ENCODE measurements around the gene PPP1R13B.
A peak's percentile ranks its signal among the peaks of the same experiment; 100 is the strongest.

PPP1R13B gene

DNA sequence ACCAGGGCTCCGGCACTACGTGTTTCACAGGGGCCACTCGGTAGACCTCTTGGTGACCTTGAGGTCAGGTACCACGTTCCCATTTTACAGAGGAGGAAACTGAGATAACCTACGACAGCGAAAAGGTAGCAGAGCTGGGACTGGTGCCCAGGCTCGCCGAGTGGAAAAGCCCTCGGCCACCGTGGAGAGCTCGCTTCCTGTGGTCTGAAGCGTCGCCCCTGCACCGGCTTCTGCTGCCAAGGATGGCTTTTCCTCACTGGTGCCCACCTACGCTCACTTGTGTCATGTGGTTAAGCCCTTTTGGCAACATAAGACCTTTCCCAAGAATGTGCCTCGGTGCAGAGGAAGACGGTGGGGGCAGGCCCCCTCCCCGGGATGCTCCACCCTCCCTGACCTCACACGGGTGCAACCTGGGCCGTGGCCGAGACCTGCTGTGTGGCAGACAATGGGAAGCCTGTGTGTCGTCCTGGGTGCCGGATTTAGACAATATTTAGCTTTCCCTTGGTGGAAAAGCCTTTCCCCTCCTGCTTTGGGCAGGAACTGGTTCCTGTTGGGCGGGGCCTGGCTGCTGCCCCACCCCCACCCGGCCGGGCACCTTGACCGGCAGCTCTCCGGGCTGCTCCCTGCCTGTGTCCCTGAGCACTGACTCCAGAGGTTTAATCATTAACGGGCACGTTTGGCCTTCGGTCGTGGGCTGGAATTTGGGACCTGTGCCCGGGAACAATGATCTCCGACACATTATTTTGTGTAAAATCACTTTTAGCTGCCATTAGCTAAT, 32.4 kb upstream of the PPP1R13B start:
- H3K27ac ChIP-seq (ENCODE audit: low read length) = no peak overlapping the region

DNA sequence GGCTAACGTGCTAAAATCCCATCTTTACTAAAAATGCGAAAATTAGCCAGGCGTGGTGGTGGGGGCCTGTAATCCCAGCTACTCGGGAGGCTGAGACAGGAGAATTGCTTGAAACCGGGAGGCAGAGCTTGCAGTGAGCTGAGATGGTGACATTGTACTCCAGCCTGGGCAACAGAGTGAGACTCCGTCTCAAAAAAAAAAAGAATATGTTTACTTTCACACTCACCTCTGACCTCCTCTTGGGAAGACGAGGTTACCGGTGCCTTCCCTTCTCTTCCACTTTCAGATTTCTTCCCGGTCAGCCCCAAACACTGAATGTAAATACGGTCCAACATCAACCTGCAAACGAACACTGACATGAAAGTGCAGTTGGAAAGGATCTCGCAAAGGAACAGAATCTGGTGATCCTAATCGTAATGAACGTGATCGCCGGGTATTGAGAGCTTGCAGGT, 31.8 kb upstream of the PPP1R13B start:
- H3K4me3 ChIP-seq (ENCODE audit: low read length) = no peak overlapping the region
- no peak for DNase-seq (ENCODE audit: low read depth, low spot score)
- H3K9me3 ChIP-seq (ENCODE audit: control insufficient read depth, insufficient read depth, low read length) = no peaks in the 10 kb centered on the region
- no peak overlapping the region for H3K27ac ChIP-seq (ENCODE audit: low read length)
- H3K36me3 ChIP-seq (ENCODE audit: control insufficient read depth, insufficient read depth, low read length) = no peaks in the 10 kb centered on the region
- no peaks in the 10 kb centered on the region for H3K27me3 ChIP-seq (ENCODE audit: control insufficient read depth, insufficient read depth, low read length)
- H3K4me1 ChIP-seq (ENCODE audit: control insufficient read depth, insufficient read depth, low read length) = peaks cover 5% of the 10 kb centered on the region
- no CpG with 5 or more reads among the region's 16 CpGs for WGBS (ENCODE audit: insufficient coverage, insufficient read length)

More for the DNA sequence above, 32.4 kb upstream of the PPP1R13B start:
- no peaks in the 10 kb centered on the region for H3K36me3 ChIP-seq (ENCODE audit: control insufficient read depth, insufficient read depth, low read length)
- H3K9me3 ChIP-seq (ENCODE audit: control insufficient read depth, insufficient read depth, low read length) = no peaks in the 10 kb centered on the region
- no CpG with 5 or more reads among the region's 34 CpGs for WGBS (ENCODE audit: insufficient coverage, insufficient read length)
- DNase-seq (ENCODE audit: low read depth, low spot score) = no peak
- no peaks in the 10 kb centered on the region for H3K27me3 ChIP-seq (ENCODE audit: control insufficient read depth, insufficient read depth, low read length)
- peaks cover 5% of the 10 kb centered on the region for H3K4me1 ChIP-seq (ENCODE audit: control insufficient read depth, insufficient read depth, low read length)
- no peak overlapping the region for H3K4me3 ChIP-seq (ENCODE audit: low read length)

DNA sequence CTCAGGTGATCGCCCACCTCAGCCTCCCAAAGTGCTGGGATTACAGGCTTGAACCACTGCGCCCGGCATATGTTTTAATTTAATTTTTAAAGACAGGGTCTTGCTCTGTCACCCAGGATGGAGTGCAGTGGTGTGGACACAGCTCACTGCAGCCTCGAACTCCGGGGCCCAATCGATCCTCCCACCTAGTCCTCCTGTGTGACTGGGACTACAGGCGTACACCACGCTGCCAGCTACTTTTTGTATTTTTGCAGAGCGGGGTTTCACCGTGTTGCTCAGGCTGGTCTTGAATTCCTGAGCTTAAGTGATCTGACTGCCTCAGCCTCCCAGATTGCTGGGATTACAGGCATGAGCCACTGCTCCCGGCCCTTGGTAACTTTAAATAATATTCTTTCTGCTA, 30.8 kb upstream of the PPP1R13B start:
- Histone ChIP-seq H3K27me3 (ENCODE audit: control insufficient read depth, insufficient read depth, low read length) (no peaks in the 10 kb centered on the region), H3K4me1 (ENCODE audit: control insufficient read depth, insufficient read depth, low read length) (peaks cover 5% of the 10 kb centered on the region), H3K4me3 (ENCODE audit: low read length) (no peak overlapping the region), H3K36me3 (ENCODE audit: control insufficient read depth, insufficient read depth, low read length) (no peaks in the 10 kb centered on the region), H3K27ac (ENCODE audit: low read length) (no peak overlapping the region), H3K9me3 (ENCODE audit: control insufficient read depth, insufficient read depth, low read length) (no peaks in the 10 kb centered on the region)
- WGBS (ENCODE audit: insufficient coverage, insufficient read length) = no CpG with 5 or more reads among the region's 11 CpGs
- DNase-seq (ENCODE audit: low read depth, low spot score) = no peak

DNA sequence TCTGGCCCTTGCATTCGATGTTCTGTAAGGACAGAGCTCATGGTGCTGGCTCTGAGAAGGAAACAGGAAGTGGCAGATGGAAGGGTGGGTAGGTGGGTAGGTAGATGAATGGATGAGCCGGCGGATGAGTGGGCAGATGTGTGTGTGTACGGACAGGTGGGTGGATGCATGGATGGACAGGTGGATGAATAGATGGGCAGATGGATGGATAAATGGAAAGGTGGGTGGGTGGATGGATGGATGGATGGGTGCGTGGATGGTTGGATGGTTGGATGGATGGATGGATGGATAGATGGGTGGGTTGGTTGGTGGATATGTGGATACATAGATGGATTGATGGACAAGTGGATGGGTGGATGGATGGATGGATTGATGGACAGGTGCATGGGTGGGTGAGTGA, 27.6 kb upstream of the PPP1R13B start:
- no peak overlapping the region for H3K4me3 ChIP-seq (ENCODE audit: low read length)
- H3K36me3 ChIP-seq (ENCODE audit: control insufficient read depth, insufficient read depth, low read length) = no peaks in the 10 kb centered on the region
- peaks cover 5% of the 10 kb centered on the region for H3K4me1 ChIP-seq (ENCODE audit: control insufficient read depth, insufficient read depth, low read length)
- no peak for DNase-seq (ENCODE audit: low read depth, low spot score)
- H3K27me3 ChIP-seq (ENCODE audit: control insufficient read depth, insufficient read depth, low read length) = no peaks in the 10 kb centered on the region
- 100% methylated on average over 1 of the region's 5 CpGs for WGBS (ENCODE audit: insufficient coverage, insufficient read length)
- H3K9me3 ChIP-seq (ENCODE audit: control insufficient read depth, insufficient read depth, low read length) = no peaks in the 10 kb centered on the region
- no peak overlapping the region for H3K27ac ChIP-seq (ENCODE audit: low read length)

DNA sequence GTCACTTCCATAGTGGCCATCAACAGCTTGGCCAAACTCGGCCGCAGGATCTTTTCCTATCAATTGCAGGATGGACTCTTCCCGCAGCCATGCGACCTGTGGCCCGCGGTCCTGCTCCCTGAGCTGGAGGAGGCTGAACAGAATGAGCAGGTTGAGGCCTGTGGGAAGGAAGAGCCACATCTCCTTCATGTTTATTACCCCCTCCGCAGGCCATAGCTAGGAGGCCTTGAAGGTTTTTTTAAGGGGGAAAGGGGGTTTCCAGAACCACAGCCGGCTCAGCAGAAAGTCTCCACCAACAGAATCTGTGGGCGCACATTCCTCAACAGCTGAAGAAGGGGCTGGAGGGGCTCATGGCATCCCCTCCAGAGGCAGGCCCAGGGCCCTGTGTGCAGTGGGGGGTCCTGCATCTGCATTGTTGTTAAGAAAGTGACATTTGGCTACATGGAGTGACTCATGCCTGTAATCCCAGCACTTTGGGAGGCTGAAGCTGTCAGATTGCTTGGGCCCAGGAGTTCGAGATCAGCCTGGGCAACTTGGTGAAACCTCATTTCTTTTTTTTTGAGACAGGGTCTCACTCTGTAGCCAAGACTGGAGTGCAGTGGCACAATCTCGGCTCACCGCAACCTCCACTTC, 25.2 kb upstream of the PPP1R13B start:
- Histone ChIP-seq H3K4me3 (ENCODE audit: low read length) (no peak overlapping the region), H3K4me1 (ENCODE audit: control insufficient read depth, insufficient read depth, low read length) (peaks cover 3% of the 10 kb centered on the region), H3K27ac (ENCODE audit: low read length) (no peak overlapping the region), H3K27me3 (ENCODE audit: control insufficient read depth, insufficient read depth, low read length) (no peaks in the 10 kb centered on the region), H3K36me3 (ENCODE audit: control insufficient read depth, insufficient read depth, low read length) (no peaks in the 10 kb centered on the region), H3K9me3 (ENCODE audit: control insufficient read depth, insufficient read depth, low read length) (no peaks in the 10 kb centered on the region)
- DNase-seq (ENCODE audit: low read depth, low spot score) = no peak
- no CpG with 5 or more reads among the region's 12 CpGs for WGBS (ENCODE audit: insufficient coverage, insufficient read length)

DNA sequence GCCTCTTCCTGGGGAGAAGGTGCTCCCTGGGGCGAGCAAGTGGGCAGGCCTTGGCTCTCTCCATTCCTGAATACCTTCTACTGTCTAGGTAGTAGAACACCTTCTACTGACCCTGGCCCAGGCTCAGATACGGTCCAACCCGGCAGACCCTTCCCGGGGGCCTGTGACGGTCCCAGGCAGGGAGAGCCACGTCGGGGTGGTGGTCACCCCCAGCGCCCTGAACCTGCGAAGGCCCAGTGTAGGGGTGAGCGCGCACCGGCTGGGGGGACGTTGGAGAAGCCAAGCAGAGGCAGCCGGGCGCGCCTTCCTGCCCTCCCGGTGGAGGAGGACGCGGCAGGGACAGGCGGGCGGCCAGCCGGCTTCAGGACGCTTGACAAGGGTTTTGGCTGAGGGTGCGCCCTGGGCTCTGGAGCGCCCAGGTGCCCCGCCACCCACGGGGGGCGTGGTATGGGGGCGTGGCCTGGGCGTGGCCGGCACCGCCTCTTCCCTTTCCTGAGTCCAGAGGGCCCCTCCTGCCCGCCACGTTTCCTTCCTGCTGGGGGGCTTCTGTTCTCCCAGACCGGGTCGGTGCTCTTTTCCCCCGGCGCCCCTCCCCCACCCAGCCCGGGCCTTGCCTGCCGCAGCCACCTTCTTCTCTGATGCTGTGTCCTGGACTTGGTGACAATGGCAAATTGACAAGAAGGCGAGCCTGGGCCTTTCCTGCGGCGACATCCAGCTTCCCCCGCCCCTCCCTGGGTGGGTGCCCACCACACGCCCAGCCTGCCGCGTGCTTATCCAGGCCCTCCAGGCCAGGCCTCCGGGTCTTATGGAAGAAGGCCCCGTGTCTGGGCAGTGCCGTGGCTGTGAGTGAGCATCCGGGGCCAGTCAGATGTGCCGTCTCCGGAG, 24.5 kb upstream of the PPP1R13B start:
- no peaks in the 10 kb centered on the region for H3K27me3 ChIP-seq (ENCODE audit: control insufficient read depth, insufficient read depth, low read length)
- H3K4me1 ChIP-seq (ENCODE audit: control insufficient read depth, insufficient read depth, low read length) = peaks cover 3% of the 10 kb centered on the region
- DNase-seq (ENCODE audit: low read depth, low spot score) = no peak
- peak overlapping the region; percentile 13; the same call in 1 of the 2 replicates for H3K4me3 ChIP-seq (ENCODE audit: low read length)
- no peaks in the 10 kb centered on the region for H3K36me3 ChIP-seq (ENCODE audit: control insufficient read depth, insufficient read depth, low read length)
- WGBS (ENCODE audit: insufficient coverage, insufficient read length) = no CpG with 5 or more reads among the region's 53 CpGs
- H3K27ac ChIP-seq (ENCODE audit: low read length) = no peak overlapping the region
- H3K9me3 ChIP-seq (ENCODE audit: control insufficient read depth, insufficient read depth, low read length) = no peaks in the 10 kb centered on the region

DNA sequence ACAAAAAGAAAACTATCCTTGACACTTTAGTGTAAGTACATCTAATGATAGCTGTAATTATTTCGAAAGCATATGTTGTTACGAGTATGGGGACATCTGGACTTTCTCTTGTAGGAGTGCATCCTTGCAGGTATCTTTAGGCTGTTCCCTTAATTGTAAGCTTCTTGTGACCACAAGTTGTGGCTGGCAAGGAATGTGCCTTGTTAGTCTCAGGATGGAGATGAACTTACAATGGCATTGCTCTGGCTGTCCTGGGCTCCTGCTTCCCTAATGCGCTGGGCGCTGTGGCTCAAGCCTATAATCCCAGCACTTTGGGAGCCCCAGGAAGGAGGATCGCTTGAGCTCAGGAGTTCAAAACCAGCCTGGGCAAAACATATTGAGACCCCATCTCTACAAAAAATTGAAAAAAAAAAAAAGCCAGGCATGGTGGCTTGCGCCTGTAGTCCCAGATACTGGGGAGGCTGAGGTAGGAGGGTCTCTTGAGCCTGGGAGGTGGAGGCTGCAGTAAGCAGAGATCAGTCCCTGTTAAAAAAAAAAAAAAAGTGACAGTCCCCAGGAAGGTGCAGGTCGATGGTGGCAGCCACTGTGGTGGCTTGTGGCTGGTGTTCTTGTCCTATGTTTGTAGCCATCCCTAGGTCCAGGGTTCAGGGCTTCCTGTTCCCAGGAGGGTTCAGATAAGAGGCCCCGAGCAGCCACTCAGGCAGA, 23.7 kb upstream of the PPP1R13B start:
- WGBS (ENCODE audit: insufficient coverage, insufficient read length) = no CpG with 5 or more reads among the region's 8 CpGs
- DNase-seq (ENCODE audit: low read depth, low spot score) = no peak
- H3K4me1 ChIP-seq (ENCODE audit: control insufficient read depth, insufficient read depth, low read length) = peaks cover 3% of the 10 kb centered on the region
- H3K4me3 ChIP-seq (ENCODE audit: low read length) = no peak overlapping the region
- H3K9me3 ChIP-seq (ENCODE audit: control insufficient read depth, insufficient read depth, low read length) = no peaks in the 10 kb centered on the region
- H3K27ac ChIP-seq (ENCODE audit: low read length) = no peak overlapping the region
- no peaks in the 10 kb centered on the region for H3K27me3 ChIP-seq (ENCODE audit: control insufficient read depth, insufficient read depth, low read length)
- no peaks in the 10 kb centered on the region for H3K36me3 ChIP-seq (ENCODE audit: control insufficient read depth, insufficient read depth, low read length)

DNA sequence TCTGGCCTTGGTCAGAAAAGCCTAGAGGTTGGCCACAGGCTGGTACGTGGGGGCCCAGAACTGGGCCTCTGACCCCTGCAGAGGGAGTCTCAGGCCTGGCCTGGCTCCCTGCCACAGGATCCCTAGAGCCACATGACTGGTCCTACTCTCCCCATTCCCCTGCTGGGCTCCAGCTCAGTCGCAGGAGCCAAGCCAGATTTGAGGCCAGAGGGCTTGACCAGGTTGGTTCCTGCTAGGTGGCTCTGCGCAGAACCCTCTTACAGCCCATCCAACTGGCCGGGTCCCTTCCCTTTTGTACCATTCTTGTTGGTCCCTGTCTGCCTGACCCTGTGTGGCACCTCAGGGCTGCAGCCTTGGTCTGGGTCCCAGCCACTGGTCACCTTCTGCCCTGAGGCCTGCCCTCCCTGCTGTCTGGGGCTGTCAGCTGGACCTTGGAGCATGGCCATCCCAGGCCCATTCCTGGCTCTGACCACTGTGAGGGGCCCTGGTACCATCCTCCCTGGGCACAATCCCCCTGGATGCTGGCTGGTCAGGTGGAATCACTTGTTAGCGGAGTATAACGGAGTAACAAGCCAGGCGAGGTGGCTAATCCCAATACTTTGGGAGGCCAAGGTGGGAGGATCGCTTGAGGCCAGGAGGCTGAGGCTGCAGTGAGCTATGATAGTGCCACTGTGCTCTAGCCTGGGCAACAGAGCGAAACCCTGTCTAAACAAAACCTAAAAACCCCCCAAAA, 22.9 kb upstream of the PPP1R13B start:
- H3K9me3 ChIP-seq (ENCODE audit: control insufficient read depth, insufficient read depth, low read length) = no peaks in the 10 kb centered on the region
- no peak overlapping the region for H3K27ac ChIP-seq (ENCODE audit: low read length)
- no peak for DNase-seq (ENCODE audit: low read depth, low spot score)
- H3K27me3 ChIP-seq (ENCODE audit: control insufficient read depth, insufficient read depth, low read length) = no peaks in the 10 kb centered on the region
- H3K36me3 ChIP-seq (ENCODE audit: control insufficient read depth, insufficient read depth, low read length) = no peaks in the 10 kb centered on the region
- H3K4me3 ChIP-seq (ENCODE audit: low read length) = no peak overlapping the region
- WGBS (ENCODE audit: insufficient coverage, insufficient read length) = no CpG with 5 or more reads among the region's 9 CpGs
- H3K4me1 ChIP-seq (ENCODE audit: control insufficient read depth, insufficient read depth, low read length) = peaks cover 3% of the 10 kb centered on the region

DNA sequence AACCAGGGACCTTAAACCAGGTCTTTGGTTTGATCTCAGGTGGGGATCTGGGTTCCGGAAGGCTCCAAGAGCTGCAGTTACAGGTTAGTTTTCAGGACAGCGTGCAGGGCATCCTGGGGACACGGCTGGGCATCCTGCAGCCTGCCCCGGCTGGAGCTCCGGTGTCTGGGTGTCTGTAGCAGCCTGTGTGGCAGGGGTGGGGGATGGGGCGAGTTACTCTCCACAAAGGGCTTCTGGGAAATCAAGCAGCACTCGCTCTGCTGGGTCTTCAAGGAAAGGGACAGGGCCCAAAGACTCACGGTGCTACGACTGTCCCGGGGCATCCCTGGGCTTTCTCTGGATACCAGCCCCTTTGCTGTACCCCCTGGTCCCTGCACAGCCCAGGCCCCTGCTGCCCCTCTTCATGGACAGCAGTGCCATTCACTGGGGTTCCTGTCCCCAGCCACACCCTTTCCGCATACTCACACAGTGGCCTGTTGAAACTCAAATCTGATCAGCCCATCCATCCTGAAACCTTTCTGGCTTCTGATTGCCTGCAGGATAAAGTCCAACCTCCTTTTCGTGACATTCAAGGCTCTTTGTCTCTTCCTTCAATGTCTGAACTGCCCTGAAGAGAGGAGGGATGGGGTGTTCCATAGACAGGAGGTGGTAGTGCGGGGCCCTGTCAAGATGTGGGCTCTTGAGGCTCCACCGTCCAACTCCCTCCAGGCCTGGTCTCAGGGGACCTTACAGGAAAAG, 22.2 kb upstream of the PPP1R13B start:
- H3K27ac ChIP-seq (ENCODE audit: low read length) = no peak overlapping the region
- WGBS (ENCODE audit: insufficient coverage, insufficient read length) = no CpG with 5 or more reads among the region's 14 CpGs
- no peaks in the 10 kb centered on the region for H3K36me3 ChIP-seq (ENCODE audit: control insufficient read depth, insufficient read depth, low read length)
- H3K4me3 ChIP-seq (ENCODE audit: low read length) = no peak overlapping the region
- H3K9me3 ChIP-seq (ENCODE audit: control insufficient read depth, insufficient read depth, low read length) = no peaks in the 10 kb centered on the region
- DNase-seq (ENCODE audit: low read depth, low spot score) = no peak
- peaks cover 3% of the 10 kb centered on the region for H3K4me1 ChIP-seq (ENCODE audit: control insufficient read depth, insufficient read depth, low read length)
- H3K27me3 ChIP-seq (ENCODE audit: control insufficient read depth, insufficient read depth, low read length) = no peaks in the 10 kb centered on the region

Data from iPS DF 6.9 (cell line).